Keratinocyte (primary cell): Measurements from ENCODE around the gene TOX2. TPM values are rescaled to one million over a fixed set of nuclear protein-coding genes. Genes with fewer than 3 reads are reported as not detected.
A peak's percentile ranks its signal among the peaks of the same experiment; 100 is the strongest.

Source experiments
- DNase-seq: peaks from one replicate; pipeline ENCODE4 v3.0.0-alpha.2; 2011; ENCODE audit warnings: low read depth, missing footprints, low spot score
- FAIRE-seq: peaks from 2 replicates; lab custom pipeline; 2011; peaks lifted over from hg19 to GRCh38; lab: Jason Lieb, UNC
- H2AFZ ChIP-seq: 2 replicates; pipeline ENCODE4 v1.6.0; 2012; ENCODE audit warnings: low read length, control low read depth, inconsistent platforms; ENCODE audit not compliant: control insufficient read depth
- H3K27ac ChIP-seq: 2 replicates; pipeline ENCODE4 v1.5.1; 2011; ENCODE audit warnings: low read length; ENCODE audit not compliant: control insufficient read depth, insufficient read depth
- H3K27me3 ChIP-seq: 3 replicates; pipeline ENCODE4 v1.6.0; 2011; ENCODE audit warnings: low read length; ENCODE audit not compliant: control insufficient read depth, insufficient read depth; ENCODE audit errors: extremely low read depth
- H3K36me3 ChIP-seq, 2 experiments: 2 replicates in 1 of 2; 3 replicates in 1 of 2; pipeline ENCODE4 v1.5.1; 2011; ENCODE audit warnings: low read length in 2 of 2, mild to moderate bottlenecking in 1 of 2; ENCODE audit not compliant: control insufficient read depth in 2 of 2, insufficient read depth in 2 of 2; ENCODE audit errors: extremely low read depth in 1 of 2
- H3K4me1 ChIP-seq: 3 replicates; pipeline ENCODE4 v1.5.1; 2011; ENCODE audit warnings: low read length; ENCODE audit not compliant: control insufficient read depth, insufficient read depth; ENCODE audit errors: extremely low read depth
- H3K4me2 ChIP-seq: 3 replicates; pipeline ENCODE4 v1.6.0; 2011; ENCODE audit warnings: low read depth, low read length; ENCODE audit not compliant: control insufficient read depth, insufficient read depth; ENCODE audit errors: extremely low read depth
- H3K4me3 ChIP-seq, 3 experiments: fragments of 200-600 bp in 1 of 3; sonication (generic) in 1 of 3; 2 replicates in 2 of 3; 3 replicates in 1 of 3; pipeline ENCODE4 v1.5.1; 2011 to 2016; ENCODE audit warnings: low read length in 3 of 3, mild to moderate bottlenecking in 3 of 3, control low read depth in 2 of 3, inconsistent platforms in 1 of 3, low read depth in 1 of 3, mixed read lengths in 1 of 3, mixed run types in 1 of 3, moderate library complexity in 1 of 3; ENCODE audit not compliant: control insufficient read depth in 2 of 3, insufficient read depth in 2 of 3; ENCODE audit errors: extremely low read depth in 1 of 3
- H3K79me2 ChIP-seq: 2 replicates; pipeline ENCODE4 v1.6.0; 2012; ENCODE audit warnings: low read length; ENCODE audit not compliant: control insufficient read depth, insufficient read depth
- H3K9ac ChIP-seq: 3 replicates; pipeline ENCODE4 v1.6.0; 2011; ENCODE audit warnings: low read length; ENCODE audit not compliant: control insufficient read depth, insufficient read depth; ENCODE audit errors: extremely low read depth
- H3K9me1 ChIP-seq: 3 replicates; pipeline ENCODE4 v1.6.0; 2011; ENCODE audit warnings: low read length; ENCODE audit not compliant: control insufficient read depth, insufficient read depth; ENCODE audit errors: extremely low read depth
- H3K9me3 ChIP-seq: 2 replicates; pipeline ENCODE4 v1.5.1; 2012; ENCODE audit warnings: low read depth, low read length; ENCODE audit not compliant: control insufficient read depth
- H4K20me1 ChIP-seq: 3 replicates; pipeline ENCODE4 v1.6.0; 2011; ENCODE audit warnings: low read length; ENCODE audit not compliant: control insufficient read depth, insufficient read depth; ENCODE audit errors: extremely low read depth
- CTCF ChIP-seq, 3 experiments: IDR thresholded peaks in 1 of 3; conservative IDR thresholded peaks in 1 of 3; optimal IDR thresholded peaks in 1 of 3; 2 replicates in 2 of 3; 3 replicates in 1 of 3; pipeline versions ENCODE3 to v1.5.1; 2011; ENCODE audit warnings: low read length in 3 of 3, mild to moderate bottlenecking in 3 of 3, moderate library complexity in 2 of 3, control low read depth in 1 of 3, inconsistent platforms in 1 of 3; ENCODE audit not compliant: insufficient read depth in 2 of 3; ENCODE audit errors: extremely low read depth in 1 of 3
- EZH2 ChIP-seq: IDR thresholded peaks from one replicate; pipeline ENCODE4 v1.6.1; 2012; ENCODE audit warnings: inconsistent platforms, mild to moderate bottlenecking, low read length, moderate library complexity
- dilution Hi-C: fragments of 300-500 bp; cut with MboI; formaldehyde crosslinking; loops from one replicate; pipeline ENCODE4 v1.7.0; 2020; ENCODE audit warnings: low sequenced_read_pairs; ENCODE audit not compliant: extremely low pct_ligation_motif_present
- polyA plus RNA-seq, 5 experiments: library from polyadenylated mRNA; depleted of rRNA in 3 of 5; stranded (reverse) in 3 of 5; stranded (forward) in 1 of 5; unstranded in 1 of 5; fragments of >200 nt; gene quantifications; 1 replicate in 1 of 5; 2 replicates in 3 of 5; 3 replicates in 1 of 5; pipeline versions ENCODE4 v1.2.1 to v1.2.3, GENCODE V29; 2011 to 2012; ENCODE audit warnings: missing spikeins in 2 of 5, low read depth in 1 of 5, low replicate concordance in 1 of 5

The TOX2 gene
- polyA plus RNA-seq, 1 donor (not counting 4 experiments of a cell fraction or from before 2014, with no cell fraction given) = 0.20 TPM

DNA sequence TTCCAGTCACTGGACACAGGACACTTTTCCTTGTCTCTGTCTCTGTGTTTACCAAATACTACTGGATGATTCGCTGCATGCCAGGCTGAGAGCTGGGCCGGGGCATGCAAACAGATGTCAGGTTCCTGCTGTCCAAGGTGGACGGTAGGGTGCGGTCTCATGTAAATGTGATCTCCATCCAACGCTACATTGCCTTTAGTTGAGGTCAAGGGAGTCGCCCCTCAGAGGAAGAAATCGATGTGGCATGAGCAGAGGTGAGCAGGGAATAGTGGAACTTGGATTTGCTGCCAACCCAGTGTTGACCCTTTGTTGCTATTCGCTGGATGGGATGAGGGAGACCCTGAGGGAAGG, 9.8 kb upstream of the TOX2 start:
- no peak for FAIRE-seq
- no peak overlapping the region for H2AFZ ChIP-seq
- dilution Hi-C loops = no loop called here
- H3K36me3 ChIP-seq = no peaks in the 10 kb centered on the region
- no peak overlapping the region for H3K4me3 ChIP-seq
- H3K4me2 ChIP-seq = no peak overlapping the region
- H3K4me1 ChIP-seq = no peaks in the 10 kb centered on the region
- no peak for DNase-seq
- no peak for TF ChIP-seq EZH2
- no peak for TF ChIP-seq CTCF (optimal IDR thresholded peaks at IDR 0.05 in 1 of 3, IDR thresholded peaks at IDR 0.05 in 1 of 3, conservative IDR thresholded peaks at IDR 0.05 in 1 of 3; ENCODE audit: extremely low read depth in 1 of 3, insufficient read depth in 2 of 3, low read length in 3 of 3)
- H3K27me3 ChIP-seq = peaks cover 3% of the 10 kb centered on the region
- H3K9ac ChIP-seq = no peak overlapping the region
- no peak overlapping the region for H3K27ac ChIP-seq
- no peaks in the 10 kb centered on the region for H4K20me1 ChIP-seq
- peaks cover 1% of the 10 kb centered on the region for H3K9me3 ChIP-seq
- H3K79me2 ChIP-seq = no peaks in the 10 kb centered on the region
- H3K9me1 ChIP-seq = no peaks in the 10 kb centered on the region

DNA sequence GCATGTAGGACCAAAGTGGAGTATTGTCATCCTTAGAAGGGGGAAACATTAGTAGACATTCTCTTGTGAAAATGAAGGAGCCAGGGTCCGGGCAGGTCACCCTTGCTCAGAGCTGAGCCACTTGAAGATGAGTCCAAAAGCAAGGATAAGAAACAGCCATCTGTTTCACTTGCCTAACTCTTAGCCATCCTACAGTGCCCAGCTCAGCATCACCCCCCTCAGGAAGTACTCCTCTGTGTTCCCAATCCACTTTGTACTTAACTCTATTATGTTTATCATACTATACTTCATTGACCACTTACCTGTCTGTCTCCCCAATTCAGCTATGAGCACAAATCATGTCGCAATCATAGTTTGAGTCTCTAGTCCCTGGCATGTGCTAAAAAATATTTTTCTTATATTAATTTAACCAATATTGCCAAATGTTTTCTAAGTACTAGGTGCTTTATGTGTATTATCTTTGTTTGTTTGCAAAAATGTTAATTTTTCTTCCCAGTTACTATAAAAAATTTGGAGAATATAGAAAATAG, 8.1 kb upstream of the TOX2 start:
- Histone ChIP-seq H3K4me2 (no peak overlapping the region), H3K4me3 (no peak overlapping the region), H3K27ac (no peak overlapping the region), H2AFZ (no peak overlapping the region), H3K27me3 (no peaks in the 10 kb centered on the region), H3K9me1 (no peaks in the 10 kb centered on the region), H3K36me3 (no peaks in the 10 kb centered on the region), H3K4me1 (peaks cover 6% of the 10 kb centered on the region), H3K9me3 (peaks cover 1% of the 10 kb centered on the region), H3K79me2 (no peaks in the 10 kb centered on the region), H3K9ac (no peak overlapping the region), H4K20me1 (no peaks in the 10 kb centered on the region)
- FAIRE-seq (no peak), DNase-seq (no peak)
- dilution Hi-C loops = no loop called here
- peak in 1 of 3 experiments; percentile 20 for TF ChIP-seq CTCF (optimal IDR thresholded peaks at IDR 0.05 in 1 of 3, IDR thresholded peaks at IDR 0.05 in 1 of 3, conservative IDR thresholded peaks at IDR 0.05 in 1 of 3; ENCODE audit: extremely low read depth in 1 of 3, insufficient read depth in 2 of 3, low read length in 3 of 3)
- no peak for TF ChIP-seq EZH2
